Gastroesophageal sphincter (tissue), 3 donors: ENCODE results near the gene PRODH2.

Source experiments
- CTCF ChIP-seq, 4 experiments: fragments of 200-600 bp in 2 of 4; fragments of 450-650 bp in 2 of 4; sonication (generic) in 1 of 4; IDR thresholded peaks; one replicate each; pipeline ENCODE4 v1.5.1; 2017 to 2019; ENCODE audit warnings: antibody characterized with exemption in 4 of 4, mild to moderate bottlenecking in 2 of 4, moderate library complexity in 2 of 4
- EP300 ChIP-seq: sonication (generic); formaldehyde crosslinking; IDR thresholded peaks from one replicate; pipeline ENCODE4 v1.6.1; 2017; ENCODE audit warnings: antibody characterized with exemption, mild to moderate bottlenecking
- POLR2A ChIP-seq, 2 donors: fragments of 450-650 bp; IDR thresholded peaks; one replicate each; pipeline ENCODE4 v1.6.1; 2017; ENCODE audit warnings: antibody characterized with exemption in 2 of 2, mild to moderate bottlenecking in 2 of 2, moderate library complexity in 1 of 2
- POLR2AphosphoS5 ChIP-seq: sonication (generic); formaldehyde crosslinking; IDR thresholded peaks from one replicate; pipeline ENCODE4 v1.6.1; 2017; ENCODE audit warnings: antibody characterized with exemption

- TF ChIP-seq CTCF (IDR thresholded peaks at IDR 0.05): no peak
- no peak for TF ChIP-seq POLR2A (IDR thresholded peaks at IDR 0.05)
- TF ChIP-seq EP300: no peak
- TF ChIP-seq POLR2AphosphoS5: no peak
Observed at GRCh38 chr19:35796645-35797542, 15.8 kb downstream of the PRODH2 start.
